RWPE1 (cell line): Measurements from ENCODE around the gene UHRF1.
A peak's percentile ranks its signal among the peaks of the same experiment; 100 is the strongest.
"Not testable (repeated sequence)": the region's sequence is repeated elsewhere in the genome, so short reads cannot be mapped to it uniquely, and the experiment has no call there.

Source experiments
- CTCF ChIA-PET: fragments of 350-600 bp; sonication (Branson Sonifier 250); formaldehyde crosslinking; extraction: SDS; loops from one replicate; lab custom pipeline; 2021; lab: Yijun Ruan, JAX
- POLR2A ChIA-PET: fragments of 400-600 bp; formaldehyde crosslinking; extraction: SDS; loops from one replicate; lab custom pipeline; 2020; ENCODE audit warnings: antibody characterized with exemption; ENCODE audit not compliant: low non-redundant PET; lab: Yijun Ruan, JAX
- DNase-seq: peaks from one replicate; pipeline ENCODE4 v3.0.0; 2012; ENCODE audit warnings: low spot score
- H3K27ac ChIP-seq: fragments of 450-650 bp; 2 replicates; pipeline ENCODE4 v1.5.1; 2017
- TF ChIP-seq, protein P1 (sequence below): fragments of 450-650 bp; conservative IDR thresholded peaks from 2 replicates; pipeline ENCODE4 v1.5.1; 2017; ENCODE audit warnings: low read depth, mild to moderate bottlenecking

Gene UHRF1

DNA sequence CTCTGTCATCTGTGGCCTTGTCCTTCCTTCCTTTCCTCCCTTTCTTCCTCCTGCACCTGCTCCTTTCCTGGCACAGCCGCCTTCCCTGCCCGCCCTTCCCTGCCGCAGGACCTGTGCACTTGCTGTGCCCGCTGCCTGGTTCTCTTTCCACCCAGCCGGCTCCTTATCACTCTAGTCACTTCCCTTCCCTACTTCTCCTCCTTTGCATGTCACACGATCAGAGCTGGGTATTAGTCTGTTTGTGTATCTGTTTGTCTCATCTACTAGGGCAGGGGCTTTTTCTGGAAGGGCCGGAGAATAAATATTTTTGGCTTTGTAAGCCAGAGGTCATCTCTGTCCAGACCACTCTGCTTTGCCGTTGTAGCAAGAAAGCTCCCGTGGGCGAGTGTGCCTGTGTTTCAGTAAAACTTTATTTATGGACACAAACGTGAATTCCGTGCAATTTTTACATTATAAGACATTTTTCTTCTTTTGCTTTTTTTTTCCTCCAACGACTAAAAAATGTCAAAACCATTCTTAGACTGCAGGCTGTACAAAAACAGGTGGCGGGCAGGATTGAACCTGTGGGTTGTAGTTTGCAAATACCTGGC lies 65.7 kb downstream of the UHRF1 start:
- CTCF ChIA-PET, result no interaction called here
- POLR2A ChIA-PET, result no interaction called here
- no peak for DNase-seq
- TF ChIP-seq, protein P1, sequence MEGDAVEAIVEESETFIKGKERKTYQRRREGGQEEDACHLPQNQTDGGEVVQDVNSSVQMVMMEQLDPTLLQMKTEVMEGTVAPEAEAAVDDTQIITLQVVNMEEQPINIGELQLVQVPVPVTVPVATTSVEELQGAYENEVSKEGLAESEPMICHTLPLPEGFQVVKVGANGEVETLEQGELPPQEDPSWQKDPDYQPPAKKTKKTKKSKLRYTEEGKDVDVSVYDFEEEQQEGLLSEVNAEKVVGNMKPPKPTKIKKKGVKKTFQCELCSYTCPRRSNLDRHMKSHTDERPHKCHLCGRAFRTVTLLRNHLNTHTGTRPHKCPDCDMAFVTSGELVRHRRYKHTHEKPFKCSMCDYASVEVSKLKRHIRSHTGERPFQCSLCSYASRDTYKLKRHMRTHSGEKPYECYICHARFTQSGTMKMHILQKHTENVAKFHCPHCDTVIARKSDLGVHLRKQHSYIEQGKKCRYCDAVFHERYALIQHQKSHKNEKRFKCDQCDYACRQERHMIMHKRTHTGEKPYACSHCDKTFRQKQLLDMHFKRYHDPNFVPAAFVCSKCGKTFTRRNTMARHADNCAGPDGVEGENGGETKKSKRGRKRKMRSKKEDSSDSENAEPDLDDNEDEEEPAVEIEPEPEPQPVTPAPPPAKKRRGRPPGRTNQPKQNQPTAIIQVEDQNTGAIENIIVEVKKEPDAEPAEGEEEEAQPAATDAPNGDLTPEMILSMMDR, result no peak
- H3K27ac ChIP-seq, result peak overlapping the region; percentile 91

DNA sequence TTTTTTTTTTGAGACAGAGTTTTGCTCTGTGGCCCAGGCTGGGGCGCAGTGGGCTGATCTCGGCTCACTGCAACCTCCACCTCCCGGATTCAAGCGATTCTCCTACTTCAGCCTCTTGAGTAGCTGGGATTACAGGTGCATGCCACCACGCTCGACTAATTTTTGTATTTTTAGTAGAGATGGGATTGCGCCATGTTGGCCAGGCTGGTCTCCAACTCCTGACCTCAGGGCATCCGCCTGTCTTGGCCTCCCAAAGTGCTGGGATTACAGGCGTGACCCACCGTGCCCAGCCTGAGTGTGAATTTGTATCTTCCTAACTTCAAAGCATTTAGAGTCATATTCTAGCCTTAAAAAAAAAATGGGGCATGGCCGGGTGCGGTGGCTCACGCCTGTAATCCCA lies 66.3 kb downstream of the UHRF1 start:
- peak overlapping the region; percentile 91 for H3K27ac ChIP-seq
- CTCF ChIA-PET, result interaction anchor here (0.7 to 0.8 kb wide), 2 partner anchors 17 to 109 kb away, joined by 3 to 4 read pairs; no protein-coding TSS in a partner anchor
- POLR2A ChIA-PET, DNase-seq: not testable (repeated sequence)

DNA sequence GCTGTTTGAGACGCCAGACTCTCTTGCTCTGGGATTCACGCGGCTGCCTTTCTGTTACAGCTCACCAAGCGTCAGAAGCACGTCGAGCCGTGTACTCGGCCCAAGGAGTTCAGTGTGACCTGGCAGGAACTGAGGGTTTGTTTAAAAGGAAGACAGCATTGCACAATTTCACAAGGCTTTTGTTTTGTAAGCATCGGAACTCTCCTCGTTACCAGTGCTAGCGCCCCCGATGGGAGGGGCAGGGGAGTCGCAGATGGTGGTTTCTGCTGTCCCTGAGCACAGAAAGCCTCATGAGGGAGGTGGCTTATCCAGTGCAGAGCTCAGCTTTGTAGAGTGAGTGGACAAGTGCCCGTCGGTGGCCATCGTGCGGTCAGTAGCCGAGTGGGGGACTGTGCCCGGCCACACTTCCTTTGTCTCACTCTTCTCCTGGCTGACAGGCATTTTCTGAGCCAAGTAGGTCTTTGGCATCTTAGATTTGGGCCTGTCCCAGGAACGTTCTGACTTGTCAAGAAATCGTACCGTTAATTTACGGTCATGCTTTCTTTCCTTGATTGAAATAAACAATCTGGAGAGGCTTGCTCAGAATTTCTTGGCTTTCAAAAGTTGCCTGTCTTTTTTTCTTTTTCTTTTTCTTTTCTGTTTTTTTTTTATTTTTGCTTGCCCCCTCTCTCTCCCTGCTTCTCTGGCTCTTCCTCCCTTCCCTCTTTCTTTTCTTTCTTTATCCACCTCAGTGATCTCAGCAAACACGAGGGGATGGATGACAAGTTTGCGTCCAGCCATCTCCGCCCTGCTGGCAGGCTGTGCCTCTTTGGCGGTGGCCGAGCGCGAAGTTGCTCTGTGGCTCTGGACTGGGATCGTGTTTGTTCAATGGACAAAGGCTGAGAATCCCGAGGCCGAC lies 67.3 kb downstream of the UHRF1 start:
- H3K27ac ChIP-seq, result peak overlapping the region; percentile 91
- POLR2A ChIA-PET, result no interaction called here
- peak; percentile 76 for DNase-seq

DNA sequence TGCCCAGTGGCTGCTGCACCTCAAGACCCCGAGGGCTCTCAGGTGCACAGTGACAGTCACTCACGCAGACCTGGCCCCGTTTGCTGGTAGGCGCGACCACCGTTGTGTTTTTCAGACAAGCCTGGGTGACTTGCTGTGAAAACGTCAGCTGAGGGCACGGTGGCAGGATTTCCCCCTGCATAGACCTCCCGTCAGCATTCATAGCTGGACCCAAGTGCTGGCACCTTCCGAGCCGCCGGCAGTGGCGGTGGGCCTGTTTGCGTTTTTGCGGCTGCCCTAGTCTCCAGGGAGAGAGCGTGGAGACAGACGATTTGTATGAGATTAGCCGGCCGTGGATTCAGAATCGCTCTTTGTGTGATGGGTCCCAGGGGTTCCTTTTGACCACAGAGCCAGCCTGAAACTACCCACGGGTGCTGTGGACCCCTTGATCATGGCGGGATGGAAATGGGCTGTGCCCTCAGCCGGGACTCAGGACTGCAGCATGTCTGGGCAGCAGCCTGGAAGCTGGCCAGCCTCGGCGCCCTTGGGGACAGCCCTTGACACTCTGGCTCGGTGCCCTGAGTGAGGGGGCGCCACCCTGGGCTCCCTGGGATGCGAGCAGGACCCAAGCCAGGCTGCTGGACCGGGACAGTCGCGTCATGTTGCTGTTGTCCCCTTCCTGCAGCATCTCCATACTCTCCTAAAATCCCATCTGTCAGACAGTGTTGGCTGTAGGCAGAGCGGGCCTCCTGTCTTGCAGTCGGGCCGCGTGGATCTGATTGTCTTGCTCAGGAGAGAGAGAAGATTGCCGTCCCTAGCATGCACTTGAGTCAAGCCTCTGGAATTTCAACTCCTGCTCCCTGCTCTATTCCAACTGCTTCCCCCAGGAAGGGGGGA lies 68.2 kb downstream of the UHRF1 start:
- peak; percentile 57 for DNase-seq
- CTCF ChIA-PET, result interaction anchor here (0.5 to 1.1 kb wide), 3 partner anchors 24 to 337 kb away, joined by 3 to 4 read pairs (median 3); no protein-coding TSS in a partner anchor
- H3K27ac ChIP-seq, result peak overlapping the region; percentile 91
- TF ChIP-seq, protein P1, result no peak
- POLR2A ChIA-PET, result no interaction called here

More for the DNA sequence above, 67.3 kb downstream of the UHRF1 start:
- CTCF ChIA-PET, result interaction anchor here (0.7 to 0.8 kb wide), 2 partner anchors 18 to 110 kb away, joined by 3 to 4 read pairs; no protein-coding TSS in a partner anchor
- TF ChIP-seq, protein P1, result peak; percentile 70

DNA sequence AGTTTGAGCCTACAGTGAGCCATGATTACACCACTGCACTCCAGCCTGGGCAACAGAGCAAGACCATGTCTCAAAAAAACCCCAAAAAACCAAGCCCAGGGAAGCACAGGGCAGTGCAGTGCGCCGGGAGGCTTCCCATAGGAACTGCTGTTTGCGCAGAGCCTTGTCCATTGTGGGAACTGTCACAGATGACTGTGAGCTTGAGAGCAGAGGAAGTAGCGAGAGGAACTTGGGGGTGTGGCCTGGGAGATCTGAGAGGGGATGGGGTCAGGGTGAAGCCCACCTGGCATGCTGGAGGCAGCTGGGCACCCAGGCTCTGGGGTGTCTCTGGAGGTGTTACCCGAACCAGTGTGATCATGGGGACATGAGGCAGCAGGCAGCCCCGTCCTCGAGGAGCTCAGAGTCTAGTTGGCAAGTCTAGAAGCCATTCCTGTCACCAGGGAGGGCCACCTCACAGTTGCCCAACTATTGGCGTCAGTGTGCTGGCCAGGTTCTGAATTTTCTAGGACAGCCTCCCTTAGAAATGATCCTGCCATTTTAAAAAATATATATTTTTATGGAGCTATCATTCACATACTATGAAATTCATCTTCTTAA lies 70.0 kb downstream of the UHRF1 start:
- POLR2A ChIA-PET, result no interaction called here

DNA sequence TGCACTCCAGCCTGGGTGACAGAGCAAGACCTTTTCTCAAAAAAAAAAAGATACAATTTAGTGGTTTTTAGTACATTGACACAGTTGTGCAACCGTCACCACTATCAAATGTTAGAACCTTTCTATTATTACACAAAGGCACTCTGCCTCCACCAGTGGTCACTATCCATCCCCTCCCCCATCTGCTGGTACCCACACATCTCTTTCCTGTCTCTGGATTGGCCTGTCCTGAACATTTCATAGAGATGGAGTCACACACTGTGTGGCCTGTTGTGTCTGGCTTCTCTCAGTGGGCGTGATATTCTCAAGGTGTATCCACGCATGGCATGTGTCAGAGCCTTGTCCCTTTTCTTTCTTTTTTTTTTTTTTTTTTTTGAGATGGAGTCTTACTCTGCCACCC lies 70.8 kb downstream of the UHRF1 start:
- ChIA-PET POLR2A (no interaction called here), CTCF (interaction anchor here (0.6 to 1.1 kb wide), 3 partner anchors 49 to 474 kb away, joined by 3 to 4 read pairs (median 3); no protein-coding TSS in a partner anchor)
- TF ChIP-seq, protein P1, result no peak
- peak overlapping the region; percentile 91; the same call in 1 of the 2 replicates for H3K27ac ChIP-seq
- no peak for DNase-seq

More for the DNA sequence above, 70.0 kb downstream of the UHRF1 start:
- TF ChIP-seq, protein P1, result no peak
- H3K27ac ChIP-seq, result peak overlapping the region; percentile 91
- no peak for DNase-seq
- CTCF ChIA-PET, result interaction anchor here (0.8 to 1.1 kb wide), 2 partner anchors 49 to 69 kb away, joined by 3 to 4 read pairs; no protein-coding TSS in a partner anchor
